Measurements from ENCODE around the gene MPP1.

DNA sequence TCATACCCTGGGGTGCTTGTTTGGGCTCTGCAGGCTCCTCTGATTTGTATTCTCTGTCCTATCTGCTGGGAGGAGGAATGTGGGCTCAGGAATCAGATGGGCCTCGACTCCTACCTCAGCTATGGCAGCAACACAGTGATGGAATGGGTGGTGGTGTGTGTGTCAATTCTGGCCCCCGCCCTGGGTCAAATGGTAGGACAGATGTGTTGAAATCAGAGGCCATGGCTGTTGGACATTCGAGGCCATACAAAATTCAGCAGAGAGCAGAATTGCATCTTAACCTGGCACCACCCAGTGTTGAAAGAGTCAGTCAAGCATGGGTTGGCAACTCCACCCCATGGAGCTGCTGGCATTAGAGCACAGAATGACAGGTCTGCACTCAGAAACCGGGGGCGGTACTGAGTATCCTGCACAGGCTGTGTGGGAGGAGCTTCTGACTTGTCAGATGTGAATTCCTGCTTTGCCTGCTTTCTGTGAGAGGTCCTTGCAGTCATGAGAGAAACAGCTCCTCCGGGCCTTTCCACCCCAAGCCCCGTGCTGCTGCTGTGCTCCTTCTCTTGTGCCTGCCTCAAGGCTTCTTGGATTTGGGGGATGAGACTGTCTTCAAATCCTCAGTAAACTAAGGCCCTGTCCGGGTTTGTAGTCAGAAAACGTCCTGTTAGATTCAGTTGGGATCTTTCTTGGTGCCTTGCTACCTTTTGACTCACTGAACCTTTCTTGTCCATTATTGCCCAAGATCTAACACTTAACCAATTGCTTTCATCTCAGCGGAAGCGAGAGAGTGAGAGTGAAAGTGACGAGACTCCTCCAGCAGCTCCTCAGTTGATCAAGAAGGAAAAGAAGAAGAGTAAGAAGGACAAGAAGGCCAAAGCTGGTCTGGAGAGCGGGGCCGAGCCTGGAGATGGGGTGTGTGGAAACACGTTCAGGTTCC lies 29.6 kb downstream of the MPP1 start:
- TF ChIP-seq, protein P1, sequence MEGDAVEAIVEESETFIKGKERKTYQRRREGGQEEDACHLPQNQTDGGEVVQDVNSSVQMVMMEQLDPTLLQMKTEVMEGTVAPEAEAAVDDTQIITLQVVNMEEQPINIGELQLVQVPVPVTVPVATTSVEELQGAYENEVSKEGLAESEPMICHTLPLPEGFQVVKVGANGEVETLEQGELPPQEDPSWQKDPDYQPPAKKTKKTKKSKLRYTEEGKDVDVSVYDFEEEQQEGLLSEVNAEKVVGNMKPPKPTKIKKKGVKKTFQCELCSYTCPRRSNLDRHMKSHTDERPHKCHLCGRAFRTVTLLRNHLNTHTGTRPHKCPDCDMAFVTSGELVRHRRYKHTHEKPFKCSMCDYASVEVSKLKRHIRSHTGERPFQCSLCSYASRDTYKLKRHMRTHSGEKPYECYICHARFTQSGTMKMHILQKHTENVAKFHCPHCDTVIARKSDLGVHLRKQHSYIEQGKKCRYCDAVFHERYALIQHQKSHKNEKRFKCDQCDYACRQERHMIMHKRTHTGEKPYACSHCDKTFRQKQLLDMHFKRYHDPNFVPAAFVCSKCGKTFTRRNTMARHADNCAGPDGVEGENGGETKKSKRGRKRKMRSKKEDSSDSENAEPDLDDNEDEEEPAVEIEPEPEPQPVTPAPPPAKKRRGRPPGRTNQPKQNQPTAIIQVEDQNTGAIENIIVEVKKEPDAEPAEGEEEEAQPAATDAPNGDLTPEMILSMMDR (IDR thresholded peaks at IDR 0.05), result no peak
- no peak for TF ChIP-seq POLR2A (IDR thresholded peaks at IDR 0.05)
- no peak for TF ChIP-seq POLR2AphosphoS5 (IDR thresholded peaks at IDR 0.05)

Data from gastroesophageal sphincter (tissue), 3 donors.